NCI-H1092 (cell line): ENCODE results near the gene PARP9.
"Not testable (repeated sequence)": the region's sequence is repeated elsewhere in the genome, so short reads cannot be mapped to it uniquely, and the experiment has no call there.

Experiments
- DNase-seq: peaks from one replicate; lab custom pipeline; 2025; lab: John Stamatoyannopoulos, UW

The PARP9 gene

DNA sequence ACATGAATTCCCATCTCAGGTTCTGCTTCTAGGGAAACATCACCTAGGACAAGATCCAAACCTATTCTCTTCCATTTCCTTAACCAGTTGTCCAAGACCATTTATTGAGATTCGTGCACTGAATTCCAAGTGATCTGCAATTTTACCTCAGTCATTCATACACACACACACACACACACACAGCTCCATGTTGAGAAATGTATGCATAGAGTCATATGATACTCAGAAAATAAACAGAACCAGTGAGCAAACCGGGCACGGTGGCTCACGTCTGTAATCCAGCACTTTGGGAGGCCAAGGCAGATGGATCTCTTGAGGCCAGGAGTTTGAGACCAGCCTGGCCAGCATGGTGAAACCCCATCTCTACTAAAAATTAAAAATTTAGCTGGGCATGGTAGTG is 43.2 kb downstream of the PARP9 start:
- no peak for DNase-seq

DNA sequence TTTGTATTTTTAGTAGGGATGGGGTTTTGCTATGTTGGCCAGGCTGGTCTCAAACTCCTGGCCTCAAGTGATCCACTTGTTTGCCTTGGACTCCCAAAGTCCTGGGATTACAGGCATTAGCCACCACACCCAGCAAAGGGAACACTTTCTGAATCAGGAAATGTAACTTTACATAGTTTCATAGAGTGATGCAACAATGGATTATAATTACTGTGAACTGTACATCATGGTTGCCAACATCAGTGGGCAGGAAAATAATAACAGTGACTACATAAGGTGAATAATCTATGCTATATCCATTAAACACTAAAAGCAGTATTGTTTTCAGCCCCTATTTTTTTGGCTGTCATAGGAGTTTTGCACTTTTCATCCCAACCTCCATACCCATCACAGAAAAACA is 44.4 kb downstream of the PARP9 start:
- DNase-seq, result no peak

DNA sequence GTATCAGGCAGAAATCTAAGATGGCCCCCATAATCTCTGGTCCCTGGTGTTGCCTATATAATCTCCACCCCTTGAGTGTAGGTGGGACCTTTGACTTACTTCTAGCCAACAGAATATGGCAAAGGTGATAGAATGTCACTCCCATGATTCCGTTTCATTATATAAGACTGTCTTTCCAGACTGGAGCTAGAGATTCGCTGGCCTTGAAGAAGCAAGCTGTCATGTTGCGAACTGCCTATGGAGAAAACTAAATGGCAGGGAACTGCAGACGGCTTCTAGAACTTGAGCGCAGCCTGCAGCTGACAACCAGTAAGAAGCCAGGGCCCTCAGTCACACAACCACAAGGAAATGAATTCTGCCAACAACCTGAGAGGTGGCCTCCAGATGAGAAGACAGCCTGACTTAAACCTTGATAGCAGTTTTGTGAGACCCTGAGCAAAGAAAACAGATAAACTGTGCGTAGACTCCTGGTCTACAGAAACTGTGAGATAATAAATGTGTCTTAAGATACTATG is 47.2 kb downstream of the PARP9 start:
- DNase-seq, result no peak

DNA sequence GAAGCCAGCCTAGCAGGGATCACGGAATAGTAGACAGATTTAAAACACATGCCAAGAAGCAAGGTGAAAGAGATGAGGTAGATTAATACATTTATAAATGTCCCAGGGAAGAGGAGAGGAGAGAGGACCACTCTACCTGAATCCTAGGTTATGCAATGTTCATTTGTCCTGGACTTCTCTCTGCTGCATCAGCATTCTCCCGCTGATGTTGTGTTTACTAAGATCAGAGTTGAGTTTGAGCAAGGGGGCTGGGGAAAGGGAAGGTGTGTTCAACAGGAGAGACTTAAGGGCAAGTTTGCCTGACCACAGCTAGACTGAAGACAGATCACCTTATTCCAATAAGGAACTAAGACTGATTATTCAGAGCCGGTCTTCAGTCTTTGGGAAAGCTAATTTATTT is 48.2 kb downstream of the PARP9 start:
- no peak for DNase-seq

- no peak for DNase-seq
Observed at GRCh38 chr3:122515020-122515468, 49.1 kb downstream of the PARP9 start.

DNA sequence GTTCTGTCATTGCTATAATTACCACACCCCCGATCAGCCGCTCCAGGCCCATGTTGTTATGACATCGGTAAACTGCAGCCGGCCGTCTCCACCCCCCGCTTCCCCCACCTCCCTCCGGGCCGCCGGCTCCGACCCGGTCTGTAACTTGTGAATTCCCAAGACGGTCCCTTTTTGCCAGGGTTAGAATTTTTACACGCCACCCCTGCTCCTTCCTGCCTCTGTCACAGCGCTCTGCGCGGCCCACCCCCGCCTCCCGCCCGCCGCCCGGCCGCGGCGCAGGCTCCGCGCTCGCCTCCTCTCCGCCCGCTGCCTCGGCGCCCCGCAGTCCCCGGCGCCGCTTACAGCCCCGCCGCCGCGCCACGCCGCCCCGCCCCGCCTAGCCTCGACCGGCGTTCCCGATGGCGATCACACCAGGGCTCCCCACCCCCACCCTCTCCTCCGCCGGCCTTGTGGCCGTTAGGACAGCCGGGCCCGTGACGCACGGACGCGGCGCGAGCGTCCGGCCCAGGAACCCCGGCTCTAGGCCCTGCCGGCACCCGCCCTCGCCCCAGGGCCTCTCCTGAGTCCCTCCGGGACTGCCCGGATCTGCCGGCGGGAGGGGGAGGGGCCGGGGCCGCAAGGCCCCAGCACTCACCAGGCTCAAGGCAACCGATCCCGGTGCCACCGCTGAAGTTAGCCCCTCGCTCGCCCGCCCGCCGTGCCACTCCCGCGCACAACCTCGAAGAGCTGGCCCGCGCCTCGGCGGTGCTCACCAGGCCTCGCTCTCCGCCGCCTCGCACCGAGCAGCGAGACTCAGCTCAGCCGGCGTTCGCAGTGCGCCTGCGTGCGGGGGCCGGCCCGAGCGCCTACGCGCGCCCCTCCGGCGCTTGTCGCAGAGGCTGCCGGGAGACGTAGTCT is 49.7 kb downstream of the PARP9 start, which contains the start of gene KPNA1:
KPNA1 (minus strand) TSS at position 817 of the 897 bp plus-strand sequence. CDS start 18,374 bp downstream, outside the sequence.
- peak; percentile 79 for DNase-seq

DNA sequence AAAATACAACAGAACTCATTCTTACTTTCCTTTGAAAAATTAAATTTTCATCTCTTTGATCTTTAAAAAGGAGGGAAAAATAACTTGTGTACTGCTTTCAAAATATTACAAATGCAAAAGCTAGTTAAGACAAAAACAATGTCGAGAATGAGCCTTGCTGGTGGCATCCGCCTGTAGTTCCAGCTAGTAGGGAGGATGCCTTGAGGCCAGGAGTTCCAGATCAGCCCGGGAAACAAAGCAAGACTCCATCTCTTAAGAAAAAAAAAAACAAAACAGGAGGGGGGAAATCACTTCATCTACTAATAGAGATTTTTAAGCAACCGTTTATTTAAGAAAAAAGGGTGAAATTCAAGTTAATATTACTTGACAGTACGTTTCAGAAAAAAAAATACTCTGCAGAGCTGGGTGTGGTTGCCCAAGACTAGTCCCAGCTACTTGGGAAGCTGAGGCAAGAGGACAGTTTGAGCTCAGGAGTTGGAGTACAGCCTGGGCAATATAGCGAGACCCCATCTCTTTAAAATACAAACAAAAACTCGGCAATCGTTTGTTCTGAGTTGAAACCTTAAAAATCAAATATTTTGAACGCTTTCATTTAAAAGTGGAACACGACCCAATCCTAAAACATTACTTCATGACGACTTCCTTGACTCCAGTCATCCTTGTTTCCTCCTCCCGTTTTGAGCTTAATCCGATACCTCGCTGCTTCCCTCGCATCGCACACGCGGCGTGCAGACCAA is 50.5 kb downstream of the PARP9 start:
- no peak for DNase-seq

DNA sequence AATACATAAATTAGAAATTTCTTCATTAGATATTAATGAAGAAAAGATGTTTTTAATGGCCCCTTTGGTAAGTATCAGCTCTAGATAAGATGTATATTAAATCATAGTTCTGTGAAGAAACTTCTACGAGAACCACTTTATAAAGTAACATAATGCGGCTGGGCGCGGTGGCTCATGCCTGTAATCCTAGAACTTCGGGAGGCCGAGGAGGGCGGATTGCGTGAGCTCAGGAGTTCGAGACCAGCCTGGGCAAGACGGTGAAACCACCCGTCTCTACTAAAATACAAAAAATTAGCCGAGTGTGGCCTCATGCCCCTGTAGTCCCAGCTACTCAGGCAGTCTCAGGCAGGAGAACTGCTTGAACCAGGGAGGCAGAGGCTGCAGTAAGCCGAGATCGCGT is 51.8 kb downstream of the PARP9 start:
- DNase-seq, result no peak

GRCh38 chr3:122510878-122511535 is 53.1 kb downstream of the PARP9 start:
- DNase-seq, result no peak

DNA sequence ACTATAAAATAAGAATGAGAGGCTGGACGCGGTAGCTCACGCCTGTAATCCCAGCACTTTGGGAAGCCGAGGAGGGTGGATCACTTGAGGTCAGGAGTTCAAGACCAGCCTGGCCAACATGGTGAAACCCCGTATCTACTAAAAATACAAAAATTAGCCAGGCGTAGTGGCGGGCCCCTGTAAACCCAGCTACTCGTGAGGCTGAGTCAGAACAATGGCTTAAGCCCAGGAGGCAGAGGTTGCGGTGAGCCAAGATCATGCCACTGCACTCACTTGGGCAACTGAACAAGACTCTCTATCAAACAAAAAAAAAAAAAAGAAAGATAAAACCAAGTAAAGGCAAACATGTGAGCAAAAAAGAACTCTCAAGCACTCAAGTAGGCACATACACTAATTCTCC is 55.2 kb downstream of the PARP9 start:
- DNase-seq, result not testable (repeated sequence)

- DNase-seq, result no peak
Observed at GRCh38 chr3:122508135-122508914, 55.8 kb downstream of the PARP9 start.

DNA sequence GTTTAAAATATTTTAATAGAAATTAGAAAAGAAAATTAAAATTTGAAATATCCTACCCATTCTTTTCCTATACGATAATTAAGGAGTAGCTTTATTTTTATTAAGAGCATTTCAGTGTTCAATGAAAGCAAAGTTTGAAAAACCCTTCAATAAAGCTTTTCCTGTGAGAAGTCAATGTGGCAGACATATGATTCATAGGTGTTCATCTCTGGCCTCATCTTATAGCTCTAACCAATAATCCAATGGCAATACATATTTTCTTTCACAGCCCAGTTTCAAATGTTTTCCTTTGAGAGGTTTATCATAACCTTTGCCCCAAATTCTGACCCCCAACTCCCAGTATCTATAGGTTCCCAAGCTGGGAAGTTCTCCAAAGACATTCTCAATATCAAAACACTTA is 57.6 kb downstream of the PARP9 start:
- DNase-seq, result no peak

DNA sequence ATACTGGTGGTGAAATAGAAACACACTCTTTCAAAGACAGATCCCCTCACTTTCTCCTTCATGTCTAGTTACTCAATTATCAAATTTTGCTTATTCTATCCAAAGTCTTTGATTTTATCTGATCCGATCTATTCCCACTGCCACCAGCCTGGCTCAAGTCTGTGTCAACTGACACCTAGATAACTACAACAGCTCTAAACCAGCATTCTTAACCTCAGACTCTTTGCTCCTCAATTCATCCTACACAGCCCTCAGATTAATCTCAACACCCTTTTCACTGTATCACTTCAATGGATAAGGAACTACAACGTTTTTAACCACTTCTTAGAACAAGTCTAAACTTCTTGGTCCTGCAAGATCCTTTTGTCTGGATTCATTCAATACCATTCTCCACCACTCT is 58.4 kb downstream of the PARP9 start:
- no peak for DNase-seq

DNA sequence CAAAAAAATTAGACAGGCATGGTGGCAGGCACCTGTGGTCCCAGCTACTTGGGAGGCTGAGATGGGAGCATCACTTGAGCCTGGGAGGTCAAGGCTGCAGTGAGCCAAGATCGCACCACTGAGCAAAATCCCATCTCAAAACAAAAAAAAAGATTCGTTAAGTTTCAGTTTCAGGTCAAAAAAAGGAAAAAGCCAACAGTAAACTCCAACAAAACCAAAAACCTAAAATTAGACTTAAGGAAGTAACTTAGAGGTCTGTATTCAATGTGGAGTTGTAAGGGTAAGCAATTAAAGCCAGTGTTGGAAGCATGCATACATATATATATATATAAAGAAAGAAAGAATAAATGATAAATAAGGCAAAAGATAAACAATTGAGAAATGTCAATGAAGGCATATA is 61.2 kb downstream of the PARP9 start:
- DNase-seq, result no peak

- DNase-seq, result no peak
Observed at GRCh38 chr3:122502139-122502538, 62.0 kb downstream of the PARP9 start.

GRCh38 chr3:122500964-122501363 is 63.1 kb downstream of the PARP9 start:
- not testable (repeated sequence) for DNase-seq

GRCh38 chr3:122498152-122498551 is 65.9 kb downstream of the PARP9 start:
- DNase-seq, result no peak

- no peak for DNase-seq
Observed at GRCh38 chr3:122497425-122497824, 66.7 kb downstream of the PARP9 start.

DNA sequence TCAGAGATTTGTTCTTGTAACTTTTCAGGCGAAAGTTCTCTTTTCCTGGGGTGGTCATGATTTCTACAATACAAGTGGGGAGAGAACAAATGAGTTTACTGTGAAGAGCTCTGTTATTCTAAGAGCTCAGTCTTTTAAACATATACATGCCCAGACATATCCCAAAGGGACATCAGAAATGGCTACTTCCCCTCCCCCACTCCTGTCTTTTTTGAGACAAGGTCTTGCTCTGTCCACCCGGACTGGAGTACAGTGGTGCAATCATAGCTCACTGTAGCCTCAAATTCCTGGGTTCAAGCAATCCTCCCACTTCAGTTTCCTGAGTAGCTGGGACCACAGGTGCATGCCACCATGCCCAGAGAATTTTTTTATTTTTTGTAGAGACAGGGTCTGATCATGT is 67.6 kb downstream of the PARP9 start:
- no peak for DNase-seq

DNA sequence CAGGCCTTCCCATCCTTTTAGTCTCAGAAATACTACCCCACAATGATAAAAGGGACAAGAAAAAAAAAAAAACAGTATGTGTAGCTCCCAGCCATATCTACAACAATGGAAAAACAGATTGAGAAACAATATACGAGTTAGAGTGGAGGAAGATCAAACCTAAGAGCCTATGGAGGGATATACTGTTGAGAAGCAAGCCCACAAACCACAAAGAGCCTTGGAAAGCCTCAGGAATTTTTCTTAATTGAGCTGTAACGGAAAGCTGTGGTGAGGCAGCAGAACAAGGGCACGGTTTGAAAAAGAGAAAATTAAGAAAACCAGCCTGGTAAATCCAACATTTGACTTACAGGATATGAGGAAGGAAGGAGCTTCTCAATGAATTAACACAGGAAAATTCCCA is 70.8 kb downstream of the PARP9 start:
- no peak for DNase-seq

- no peak for DNase-seq
Observed at GRCh38 chr3:122488262-122488973, 75.7 kb downstream of the PARP9 start.
